ENCODE results near the gene SH3PXD2B. TPM values are rescaled to one million over a fixed set of nuclear protein-coding genes. Genes with fewer than 3 reads are reported as not detected.

The SH3PXD2B gene
- polyA plus RNA-seq, 10 donors: 29.8 to 45.2 (median 34.9) TPM

DNA sequence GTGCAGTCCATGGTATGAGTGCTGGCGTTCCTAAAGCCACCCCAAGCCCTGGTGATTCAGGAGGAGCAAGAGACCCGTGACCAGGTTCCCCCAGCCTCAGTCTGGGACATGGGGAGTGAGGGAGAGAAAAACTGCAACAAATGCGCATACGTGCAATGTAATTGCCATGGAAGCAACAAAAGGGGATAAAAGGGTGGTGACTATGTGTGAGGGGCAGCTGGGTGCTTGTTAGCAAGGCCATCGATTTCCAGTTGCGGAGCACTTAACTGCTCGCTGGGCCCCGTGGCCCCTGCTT is 709 bp upstream of the SH3PXD2B start:
- no peak for DNase-seq

DNA sequence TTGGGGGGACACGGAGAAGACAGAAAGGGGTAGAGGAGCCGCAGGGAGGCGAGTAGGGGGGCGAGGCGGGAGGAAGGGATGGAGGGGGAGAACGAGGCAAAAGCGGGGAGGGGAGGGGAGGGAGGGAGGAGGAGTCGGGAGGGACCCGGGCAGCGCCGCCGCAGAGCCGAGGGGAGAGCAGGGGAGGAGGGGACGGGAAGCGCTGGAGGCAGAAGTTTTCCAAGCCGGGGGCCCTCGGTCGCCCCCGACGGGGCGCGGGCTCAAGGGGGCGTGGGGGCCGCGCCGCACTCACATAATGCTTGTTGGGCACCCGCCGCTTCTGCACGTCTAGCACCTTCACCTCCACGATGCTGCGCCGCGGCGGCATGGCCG is 353 bp downstream of the SH3PXD2B start:
- peak in 2 of 3 donors; percentile 73 to 90 for DNase-seq

DNA sequence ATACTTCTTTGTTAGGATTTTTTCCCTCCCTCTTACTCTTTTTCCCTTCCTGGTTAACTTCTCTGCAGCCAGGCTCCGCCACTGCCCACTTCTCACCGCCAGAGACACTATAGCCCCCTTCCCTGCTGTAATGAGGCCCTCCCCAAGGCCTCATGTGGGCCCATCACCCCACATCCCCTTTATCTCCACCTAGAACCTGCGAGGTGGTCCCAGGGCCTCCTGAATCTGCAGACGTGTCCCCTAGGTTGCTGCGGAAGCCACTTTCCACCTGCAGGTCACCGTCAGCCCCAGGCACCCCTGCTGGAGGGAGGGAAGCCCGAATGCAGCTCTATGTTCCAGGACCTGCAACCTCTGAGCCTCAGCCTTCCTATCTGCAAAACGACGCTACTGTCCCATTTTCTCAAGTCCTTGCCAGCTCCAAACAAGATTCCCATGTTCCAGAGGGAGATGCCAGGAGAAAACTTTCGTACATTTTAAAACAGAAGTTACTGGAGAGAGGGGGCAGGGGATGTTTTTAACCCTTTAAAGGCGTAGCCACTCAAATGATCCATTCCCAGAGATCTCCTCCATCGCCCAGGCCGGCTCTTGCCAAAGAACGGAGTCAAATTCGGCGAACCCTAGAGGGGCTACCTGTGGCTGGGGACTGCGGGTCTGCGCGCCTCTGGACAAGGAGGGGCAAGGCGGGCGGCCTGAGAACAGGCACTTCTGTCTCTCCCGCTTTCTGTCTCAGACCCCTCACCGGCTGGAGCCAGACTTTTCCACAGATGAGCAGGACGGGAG is 929 bp downstream of the SH3PXD2B start:
- DNase-seq: peak in 2 of 3 donors; percentile 70 to 93

DNA sequence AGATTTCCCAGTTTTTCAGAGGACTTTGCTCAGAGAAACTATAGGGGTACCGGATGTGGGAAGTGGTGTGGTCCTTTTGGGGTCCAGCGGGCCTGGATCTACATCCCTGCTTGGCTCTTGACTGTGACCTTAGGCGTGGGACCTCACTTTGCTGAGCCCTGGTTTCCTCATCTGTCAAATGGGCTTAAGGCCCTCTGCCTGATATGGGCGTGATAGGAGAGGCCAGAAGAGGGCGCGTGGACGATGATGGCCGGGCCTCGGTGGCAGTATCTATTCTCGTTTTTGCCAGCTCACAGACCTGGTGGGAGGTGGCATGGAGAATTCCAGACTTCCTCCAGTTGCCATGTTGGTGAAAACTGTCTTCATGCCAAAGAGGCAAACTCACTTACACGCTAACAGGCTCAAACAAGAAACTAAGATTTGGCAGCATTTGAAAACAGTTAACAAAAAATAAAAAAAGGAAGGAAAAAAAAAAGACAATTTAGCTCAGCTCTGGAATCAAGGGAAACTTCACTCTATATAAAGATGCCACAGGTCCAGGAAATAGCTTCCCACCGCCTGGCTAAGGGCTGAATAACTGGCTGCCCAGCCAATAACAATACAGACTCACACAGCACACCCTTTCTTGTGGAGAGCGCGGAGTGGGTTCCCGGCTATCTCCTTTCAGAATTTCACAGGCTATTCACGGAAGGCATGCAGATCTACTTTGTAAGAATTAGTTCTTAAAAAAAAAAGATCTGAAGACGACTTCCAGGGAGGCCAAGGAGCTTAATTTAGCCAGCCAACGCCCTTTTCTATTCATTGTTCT is 1.7 kb downstream of the SH3PXD2B start:
- DNase-seq: peak in 1 of 3 donors; percentile 58

DNA sequence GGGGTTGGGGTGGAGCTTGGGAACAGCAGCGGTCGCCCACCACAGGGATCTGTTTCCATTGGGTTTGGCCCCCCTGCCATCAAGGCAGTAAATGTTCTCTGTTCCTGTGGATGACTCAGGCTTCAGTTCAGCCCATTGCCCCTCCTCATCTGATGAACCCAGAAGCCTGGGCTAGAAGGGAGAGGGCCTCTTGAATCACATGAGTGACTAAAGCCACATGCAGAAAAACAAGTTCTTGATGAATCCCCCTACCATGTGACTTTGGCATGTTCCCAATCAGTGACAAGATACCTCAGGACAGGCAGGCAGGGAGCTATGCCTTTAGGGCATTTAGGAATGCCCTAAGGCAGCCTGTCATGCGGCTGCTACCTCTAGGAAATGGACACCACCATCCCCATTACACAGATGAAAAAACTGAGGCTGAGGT is 2.5 kb downstream of the SH3PXD2B start:
- peak in 2 of 3 donors; percentile 45 to 69 for DNase-seq

DNA sequence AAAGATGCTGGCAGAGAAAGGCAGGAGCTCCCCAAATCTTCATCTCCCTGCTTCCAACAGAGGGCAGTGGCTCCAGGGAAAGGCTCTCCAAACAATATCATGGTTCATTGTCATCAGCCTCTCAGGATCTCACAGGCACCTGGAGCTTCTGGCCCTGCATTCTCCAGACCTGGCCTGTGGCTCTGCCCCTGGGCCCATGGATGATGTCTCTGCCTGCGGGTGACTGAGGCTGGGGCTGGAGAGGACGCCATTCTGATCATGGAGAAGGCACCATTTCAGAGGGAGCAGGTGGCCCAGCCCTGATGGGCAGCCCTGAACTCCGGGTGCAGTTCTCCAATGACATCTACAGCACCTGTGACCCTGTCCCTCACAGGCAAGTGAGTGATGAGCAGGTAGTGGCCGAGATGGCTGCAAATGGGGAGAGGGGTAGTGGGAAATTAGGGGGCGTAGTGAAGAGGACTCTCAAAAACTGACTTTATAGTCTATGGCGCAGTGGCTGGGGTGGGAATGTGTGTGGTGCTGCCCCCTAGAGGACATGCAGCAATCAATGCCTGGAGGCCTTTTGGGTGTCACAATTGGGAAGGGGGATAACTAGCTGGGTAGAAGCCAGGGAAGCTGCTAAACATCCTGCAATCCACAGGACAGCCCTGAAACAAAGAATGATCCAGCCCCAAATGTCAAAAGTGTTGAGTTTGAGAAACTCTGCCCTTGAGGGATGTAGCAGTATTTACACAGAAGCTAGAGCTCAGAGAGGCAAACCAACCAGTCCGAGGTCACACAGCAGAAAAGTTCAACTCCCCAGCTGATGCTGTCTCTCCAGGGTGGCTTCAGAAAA is 3.2 kb downstream of the SH3PXD2B start:
- peak in 1 of 3 donors; percentile 61 for DNase-seq

DNA sequence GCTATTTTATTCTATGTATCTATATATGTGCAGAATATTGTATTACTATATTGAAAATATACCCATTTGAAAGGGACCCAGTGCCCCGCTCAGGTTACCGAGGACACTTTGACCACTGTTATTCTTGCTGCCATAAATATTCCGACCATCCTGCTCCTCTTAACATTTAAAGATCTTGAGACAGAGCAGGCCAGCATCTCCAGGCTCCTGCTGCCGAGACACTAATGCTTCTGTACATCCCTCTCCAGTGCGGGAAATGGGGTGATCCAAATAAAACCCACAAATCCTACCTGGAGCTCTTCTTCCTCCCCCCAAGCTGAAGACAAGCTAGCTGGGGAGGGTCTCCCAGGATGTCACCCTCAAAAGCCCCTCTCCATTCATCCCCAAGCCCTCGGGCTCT is 3.9 kb downstream of the SH3PXD2B start:
- no peak for DNase-seq

DNA sequence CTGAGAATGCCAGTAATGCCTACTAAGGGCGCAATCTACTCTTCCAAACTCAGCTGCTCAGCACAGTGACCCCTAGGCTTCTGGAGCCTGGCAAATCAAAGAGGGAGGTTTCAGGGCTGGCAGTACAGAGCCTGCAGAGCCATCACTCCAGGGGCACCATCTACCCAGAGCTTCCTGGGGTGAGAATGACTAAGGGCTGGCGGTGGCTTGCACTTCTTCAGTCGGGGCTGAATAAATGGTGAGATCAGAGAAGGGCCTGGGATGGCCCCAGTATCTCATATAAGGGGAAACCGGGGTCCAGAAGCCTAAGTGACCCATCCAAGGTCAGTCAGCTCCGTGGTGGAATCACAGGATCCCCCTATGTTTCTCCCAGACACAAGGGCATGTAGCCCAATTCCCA is 5.3 kb downstream of the SH3PXD2B start:
- no peak for DNase-seq

DNA sequence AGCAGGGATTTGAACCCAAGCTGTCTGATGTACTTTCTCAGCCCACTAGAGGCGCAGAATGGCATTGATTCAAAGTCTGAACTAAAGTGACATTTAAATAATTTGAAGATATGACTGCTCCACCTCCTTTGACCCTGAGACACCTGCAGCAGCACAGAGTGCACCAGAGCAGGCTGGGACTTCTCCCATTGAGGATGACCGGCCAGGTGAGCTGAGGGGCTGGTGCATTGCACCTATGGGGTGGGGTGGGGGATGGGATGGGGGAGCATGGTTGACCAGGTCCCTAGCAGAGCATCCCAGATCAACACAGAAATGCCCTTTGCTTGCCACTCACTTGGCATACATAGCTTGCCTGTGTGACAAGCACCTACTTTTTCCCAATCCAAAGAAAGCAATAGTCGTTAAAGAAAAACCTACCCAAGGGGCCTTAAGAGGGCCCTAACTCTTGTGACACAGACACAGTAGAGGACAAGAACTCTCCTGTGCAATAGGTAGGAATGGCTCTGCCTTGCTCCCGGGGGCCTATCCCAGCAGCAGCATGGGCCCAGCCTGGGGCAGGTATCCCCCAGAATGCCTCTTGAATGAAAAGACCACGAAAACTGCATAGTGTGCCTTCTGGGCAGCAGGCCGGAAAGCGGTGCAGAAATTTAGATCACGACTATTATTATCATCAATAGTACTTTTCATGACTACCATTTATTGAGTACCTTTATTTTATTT is 6.5 kb downstream of the SH3PXD2B start:
- no peak for DNase-seq

DNA sequence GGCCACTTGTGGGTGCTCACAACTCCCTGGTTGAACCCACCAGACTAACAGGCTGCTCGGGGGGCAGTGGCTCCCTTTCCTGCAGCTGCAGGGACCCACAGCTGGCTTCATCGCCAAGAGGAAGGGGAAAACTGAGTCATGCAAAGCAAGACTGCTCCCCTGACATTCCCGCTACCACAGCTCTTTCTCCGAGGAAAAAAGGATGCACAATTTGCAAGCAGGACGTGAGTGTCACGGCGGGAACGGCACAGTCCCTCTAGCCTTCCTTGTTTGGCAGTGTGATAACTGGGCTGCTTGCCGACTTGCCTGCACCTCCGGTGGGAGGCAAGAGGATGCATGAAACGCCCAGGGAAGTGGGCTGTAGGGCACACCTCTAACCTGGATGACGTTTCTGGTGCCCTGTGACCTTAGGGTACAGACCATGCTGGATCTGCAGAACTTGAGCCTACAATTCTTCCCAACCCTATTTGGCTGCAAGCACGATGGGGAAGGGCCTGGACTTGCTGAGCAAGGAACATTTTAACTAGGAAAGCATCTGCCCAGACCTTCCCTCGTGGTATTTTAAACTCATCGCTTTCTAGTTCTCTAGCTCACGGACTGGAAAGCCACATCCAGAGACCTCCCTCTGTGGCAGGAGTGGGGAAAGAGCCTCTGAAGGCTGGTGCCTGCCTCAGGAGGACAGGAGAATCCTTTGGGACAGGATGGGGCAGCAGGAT is 7.8 kb downstream of the SH3PXD2B start:
- DNase-seq: peak in 2 of 3 donors; percentile 70 to 91

DNA sequence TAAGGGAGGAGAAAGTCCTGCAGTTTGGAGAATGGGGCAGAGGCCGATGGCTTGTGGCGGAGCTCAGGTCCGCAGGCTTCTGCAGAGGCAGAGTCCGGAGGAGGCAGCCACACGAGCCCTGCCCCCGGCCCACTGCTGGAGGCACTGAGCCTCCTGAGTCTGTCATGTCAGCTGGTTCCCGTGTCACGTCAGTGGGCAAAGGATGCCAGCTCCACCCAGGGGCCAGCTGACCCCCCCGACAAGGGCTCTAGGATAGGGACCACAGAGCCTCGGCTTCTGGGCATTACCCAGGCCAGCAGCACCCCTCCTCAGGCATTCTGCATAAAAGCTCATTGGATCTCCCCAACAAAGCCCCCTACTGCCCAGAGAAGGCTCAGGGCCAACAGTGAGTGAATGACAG is 8.5 kb downstream of the SH3PXD2B start:
- DNase-seq: no peak

DNA sequence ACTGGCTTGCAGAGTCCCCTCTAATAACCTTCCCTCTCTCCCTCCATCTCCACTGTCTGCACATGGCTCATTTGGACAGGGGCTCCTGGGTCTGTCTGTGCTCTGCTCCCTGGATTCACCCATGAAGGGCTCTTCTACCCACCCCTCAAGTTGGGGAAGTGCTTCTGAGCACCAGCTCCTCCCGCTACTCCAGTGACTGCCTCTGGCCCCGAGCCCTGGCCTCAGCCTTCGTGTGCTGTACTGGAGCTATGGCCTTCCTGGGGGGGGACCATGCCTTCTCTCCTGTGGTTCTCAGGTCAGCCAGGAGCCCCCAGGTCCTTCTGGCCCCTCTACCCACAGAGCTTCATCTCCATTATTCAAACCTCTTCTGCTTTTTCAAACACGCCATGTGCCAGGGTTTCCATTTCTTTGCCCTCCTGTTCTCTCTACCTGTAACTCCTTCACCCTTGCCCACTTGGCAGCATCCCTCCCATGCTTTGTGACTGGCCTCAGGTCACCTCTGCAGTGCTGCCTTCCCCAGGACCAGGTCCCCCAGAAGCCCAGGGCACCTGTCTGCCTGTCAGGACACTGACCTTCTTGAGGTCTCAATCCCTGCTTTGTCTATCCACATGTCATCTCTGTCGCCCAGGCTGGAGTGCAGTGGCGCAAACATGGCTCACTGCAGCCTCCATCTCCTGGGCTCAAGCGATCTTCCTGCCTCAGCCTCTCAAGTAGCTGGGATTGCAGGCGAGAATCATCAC is 9.5 kb downstream of the SH3PXD2B start:
- no peak for DNase-seq

DNA sequence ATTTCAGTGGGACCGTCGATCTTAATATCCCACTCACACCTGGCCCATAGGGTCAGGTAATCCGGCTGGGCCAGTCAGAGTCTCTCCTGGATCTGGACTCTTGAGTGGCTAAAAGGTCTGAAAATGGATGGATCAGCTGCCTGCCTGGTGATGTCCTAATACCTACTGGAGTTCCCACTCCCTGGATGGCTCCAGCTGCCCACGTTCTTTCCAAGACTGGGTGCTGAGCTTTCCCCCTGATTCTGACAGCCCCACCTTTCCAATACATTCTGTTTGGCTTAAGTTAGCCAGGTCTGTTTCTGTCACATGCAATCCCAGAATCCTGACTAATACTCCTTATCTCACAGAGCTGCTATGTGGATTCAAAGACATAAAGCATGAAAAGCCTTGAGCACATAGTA is 10.2 kb downstream of the SH3PXD2B start:
- DNase-seq: no peak

DNA sequence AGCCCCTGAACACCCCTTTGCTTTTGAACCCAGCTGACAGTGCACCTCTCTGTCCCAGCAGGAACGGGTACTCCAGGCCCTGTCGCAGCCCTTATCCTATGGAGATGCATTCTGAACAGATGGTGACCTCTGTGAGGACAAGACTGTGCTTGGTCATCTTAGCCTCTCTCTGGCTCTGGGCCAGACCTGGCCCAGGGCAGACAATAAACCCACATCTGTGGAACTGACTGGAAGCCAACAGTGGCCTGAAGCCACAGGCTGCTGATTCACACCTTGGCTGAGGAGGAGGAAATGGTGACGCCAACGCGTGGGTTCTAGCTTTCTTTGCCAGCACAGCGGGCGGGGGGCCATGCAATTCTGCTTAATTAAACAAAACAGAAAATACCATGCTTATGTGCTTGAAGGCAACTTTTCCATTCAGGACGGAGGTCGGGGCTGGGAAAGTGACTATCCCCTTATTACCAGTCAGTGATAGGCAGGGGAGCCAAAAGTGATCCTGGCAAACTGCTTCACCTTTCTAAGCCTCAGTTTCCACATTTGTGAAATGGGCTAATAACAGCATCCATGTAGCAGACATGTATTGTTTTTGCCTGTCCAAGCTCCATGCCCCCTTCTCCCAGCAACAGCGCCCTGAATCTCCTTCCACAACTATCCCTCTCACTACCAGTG is 10.8 kb downstream of the SH3PXD2B start:
- DNase-seq: peak; percentile 69 to 81 (median 78)

DNA sequence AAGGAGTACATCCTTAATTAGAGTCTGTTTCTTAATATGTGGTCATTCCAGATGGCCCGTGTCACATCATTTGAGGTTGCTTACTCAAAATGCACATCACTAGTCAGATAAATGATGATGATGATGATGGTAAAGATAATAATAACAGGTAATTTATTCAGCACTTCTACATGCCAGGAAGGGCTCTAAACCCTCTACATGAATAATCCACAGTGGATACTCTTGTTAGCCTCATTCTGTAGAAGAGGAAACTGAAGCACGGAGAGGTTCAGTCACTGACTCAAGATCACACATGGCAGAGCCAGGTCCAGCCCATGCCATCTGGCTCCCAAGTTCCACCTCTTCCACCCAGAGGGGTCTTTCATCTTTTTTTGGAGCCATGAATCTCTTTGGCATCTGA is 11.7 kb downstream of the SH3PXD2B start:
- DNase-seq: no peak

DNA sequence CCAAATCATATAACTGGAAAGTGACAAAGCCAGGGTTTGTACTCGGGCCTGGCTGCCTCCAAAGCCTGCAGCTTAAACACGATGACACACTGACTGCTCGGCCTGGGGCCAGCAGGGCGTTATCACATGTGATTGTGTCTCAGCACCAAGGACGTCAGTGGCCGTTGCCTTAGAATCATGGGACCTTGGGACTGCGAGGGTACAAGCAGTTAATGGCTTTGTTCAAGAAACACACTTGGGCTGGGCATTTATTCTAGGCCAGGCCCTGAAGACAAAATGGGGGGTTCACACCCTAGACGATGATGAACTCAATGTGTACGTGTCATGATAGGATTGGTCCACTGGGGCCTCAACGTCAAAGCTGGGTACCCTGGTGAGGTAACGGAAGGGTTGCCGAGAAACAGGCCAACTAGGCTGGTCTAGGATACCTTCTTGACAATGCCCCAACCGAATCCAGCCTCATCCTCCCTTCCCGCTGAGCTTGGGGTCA is 13.0 kb downstream of the SH3PXD2B start:
- DNase-seq: no peak

DNA sequence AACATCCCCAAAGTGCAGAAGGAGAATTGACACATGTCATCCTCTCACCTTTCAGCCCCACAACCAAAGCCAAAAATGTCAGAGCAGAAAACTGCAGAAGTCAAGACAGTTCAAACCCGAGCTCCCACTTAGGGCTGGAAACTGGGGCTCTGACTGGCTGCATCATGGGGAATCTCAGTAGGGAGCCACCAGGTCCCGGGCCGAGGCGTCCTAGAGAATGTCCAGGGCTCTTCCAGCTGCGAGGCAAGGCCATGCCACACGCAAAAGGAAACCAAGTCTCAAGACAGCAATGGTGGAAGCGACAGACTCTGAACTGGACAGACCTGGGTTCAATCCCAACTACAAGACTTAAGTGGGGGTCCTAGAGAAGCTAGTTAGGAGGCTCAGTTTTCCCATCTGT is 13.8 kb downstream of the SH3PXD2B start:
- DNase-seq: no peak

DNA sequence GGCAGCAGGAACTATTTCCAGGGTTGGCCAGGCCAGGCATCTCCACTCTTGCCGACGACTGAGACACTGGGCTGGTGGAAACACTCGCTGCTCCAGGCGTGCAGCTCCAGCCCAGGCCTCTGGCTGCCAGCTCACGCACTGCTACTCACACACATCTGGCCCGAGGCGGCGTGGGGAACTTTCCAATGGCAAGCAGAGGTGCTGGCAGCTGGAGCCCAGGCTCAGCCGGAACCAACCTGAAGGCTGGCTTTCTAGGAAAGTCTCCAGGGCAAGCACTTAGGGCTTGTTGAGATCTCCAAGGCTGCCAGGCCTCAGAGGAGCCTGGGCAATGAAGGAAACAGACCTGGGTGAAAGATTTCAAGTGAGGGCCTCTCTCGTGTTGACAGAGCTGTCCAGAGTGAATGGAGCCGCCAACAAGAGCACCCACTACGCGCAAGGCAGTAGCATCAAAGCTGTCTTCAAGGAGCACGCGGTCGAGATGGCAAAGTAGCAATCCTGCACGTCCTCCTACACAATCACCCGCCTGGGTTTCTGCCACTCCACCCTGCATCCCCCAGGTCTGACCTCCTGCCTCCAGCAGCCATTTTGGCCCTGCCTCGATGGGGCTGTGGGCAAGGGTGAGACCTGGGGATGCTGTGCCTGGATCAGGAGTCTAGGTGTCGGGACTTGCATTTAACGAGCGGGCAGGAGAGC is 14.4 kb downstream of the SH3PXD2B start:
- DNase-seq: peak in 2 of 3 donors; percentile 65 to 76

DNA sequence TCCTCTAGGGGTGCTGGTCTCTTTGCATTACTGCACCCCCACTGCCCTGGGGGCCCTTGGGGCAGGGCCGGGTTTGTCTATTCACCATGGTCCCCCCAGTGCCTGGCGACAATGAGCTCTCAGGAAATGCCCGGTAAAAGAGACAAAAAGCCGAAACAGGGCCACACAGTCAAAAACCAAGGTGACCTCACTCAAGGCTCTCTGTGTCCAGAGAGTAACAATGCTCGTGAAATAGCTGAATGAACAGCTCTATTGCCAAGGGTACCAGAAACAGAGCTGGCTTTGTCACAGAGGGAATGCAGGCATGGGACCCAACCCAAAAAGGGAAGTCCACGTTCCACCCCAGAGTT is 16.0 kb downstream of the SH3PXD2B start:
- no peak for DNase-seq
